ENCODE measurements around the gene WWOX.

Gene WWOX

GRCh38 chr16:78686601-78687000 is 587.1 kb downstream of the WWOX start:
- Histone ChIP-seq H2BK12ac (ENCODE audit: low read length) (no peak overlapping the region), H3K27me3 (ENCODE audit: insufficient read depth, low read length) (no peaks in the 10 kb centered on the region), H3K4me1 (ENCODE audit: control insufficient read depth in 1 of 2, insufficient read depth in 2 of 2, low read length in 2 of 2) (peaks cover 7 to 10% of the 10 kb centered on the region in 2 experiments), H3K23ac (ENCODE audit: low read length) (no peak overlapping the region), H4K8ac (ENCODE audit: low read depth, low read length) (no peak overlapping the region), H3K4ac (ENCODE audit: low read depth, low read length) (no peak overlapping the region), H3K4me2 (ENCODE audit: low read length) (no peak overlapping the region), H4K91ac (ENCODE audit: low read depth, low read length) (no peak overlapping the region), H2BK120ac (ENCODE audit: insufficient read depth, low read length, poor library complexity) (no peak overlapping the region), H3K18ac (ENCODE audit: low read length) (no peak overlapping the region), H3K14ac (ENCODE audit: low read length) (no peak overlapping the region), H2AFZ (ENCODE audit: insufficient read depth, low read length, poor library complexity) (no peak overlapping the region), H3K9me3 (ENCODE audit: insufficient read depth, low read depth, low read length) (no peaks in the 10 kb centered on the region), H3K4me3 (ENCODE audit: low read depth, low read length) (no peak overlapping the region), H2BK5ac (ENCODE audit: low read depth, low read length, poor library complexity) (no peak overlapping the region), H4K12ac (ENCODE audit: low read depth, low read length) (no peak overlapping the region), H3K27ac (ENCODE audit: low read depth, low read length) (no peak overlapping the region), H3K36me3 (ENCODE audit: control insufficient read depth in 1 of 2, insufficient read depth in 2 of 2, low read length in 2 of 2) (no peaks in the 10 kb centered on the region), H3K79me1 (ENCODE audit: low read length) (peaks cover 2% of the 10 kb centered on the region), H2AK5ac (ENCODE audit: low read length) (no peak overlapping the region), H3K79me2 (ENCODE audit: control insufficient read depth, insufficient read depth, low read length, poor library complexity) (no peaks in the 10 kb centered on the region), H3K9ac (ENCODE audit: low read length) (no peak overlapping the region)
- DNase-seq, result no peak
- no CpG with 5 or more reads among the region's 5 CpGs for WGBS (ENCODE audit: extremely low coverage, insufficient coverage, insufficient read length)

GRCh38 chr16:78689028-78689427 is 589.6 kb downstream of the WWOX start:
- Histone ChIP-seq H3K9me3 (ENCODE audit: insufficient read depth, low read depth, low read length) (no peaks in the 10 kb centered on the region), H2BK12ac (ENCODE audit: low read length) (no peak overlapping the region), H2BK120ac (ENCODE audit: insufficient read depth, low read length, poor library complexity) (no peak overlapping the region), H3K36me3 (ENCODE audit: control insufficient read depth in 1 of 2, insufficient read depth in 2 of 2, low read length in 2 of 2) (no peaks in the 10 kb centered on the region), H3K4ac (ENCODE audit: low read depth, low read length) (no peak overlapping the region), H3K27me3 (ENCODE audit: insufficient read depth, low read length) (no peaks in the 10 kb centered on the region), H3K79me2 (ENCODE audit: control insufficient read depth, insufficient read depth, low read length, poor library complexity) (no peaks in the 10 kb centered on the region), H2AK5ac (ENCODE audit: low read length) (no peak overlapping the region), H3K4me3 (ENCODE audit: low read depth, low read length) (no peak overlapping the region), H4K12ac (ENCODE audit: low read depth, low read length) (no peak overlapping the region), H4K91ac (ENCODE audit: low read depth, low read length) (no peak overlapping the region), H2AFZ (ENCODE audit: insufficient read depth, low read length, poor library complexity) (no peak overlapping the region), H3K18ac (ENCODE audit: low read length) (no peak overlapping the region), H3K4me1 (ENCODE audit: control insufficient read depth in 1 of 2, insufficient read depth in 2 of 2, low read length in 2 of 2) (peaks cover 4 to 5% of the 10 kb centered on the region in 2 experiments), H3K9ac (ENCODE audit: low read length) (no peak overlapping the region), H3K4me2 (ENCODE audit: low read length) (no peak overlapping the region), H2BK5ac (ENCODE audit: low read depth, low read length, poor library complexity) (no peak overlapping the region), H3K27ac (ENCODE audit: low read depth, low read length) (no peak overlapping the region), H3K79me1 (ENCODE audit: low read length) (peaks cover 2% of the 10 kb centered on the region), H3K23ac (ENCODE audit: low read length) (no peak overlapping the region), H3K14ac (ENCODE audit: low read length) (no peak overlapping the region), H4K8ac (ENCODE audit: low read depth, low read length) (no peak overlapping the region)
- DNase-seq, result no peak
- no CpG with 5 or more reads among the region's 2 CpGs for WGBS (ENCODE audit: extremely low coverage, insufficient coverage, insufficient read length)

- H3K36me3 ChIP-seq (ENCODE audit: control insufficient read depth in 1 of 2, insufficient read depth in 2 of 2, low read length in 2 of 2), result no peaks in the 10 kb centered on the region
- no peak overlapping the region for H3K4ac ChIP-seq (ENCODE audit: low read depth, low read length)
- H2BK120ac ChIP-seq (ENCODE audit: insufficient read depth, low read length, poor library complexity), result no peak overlapping the region
- no peak overlapping the region for H3K4me2 ChIP-seq (ENCODE audit: low read length)
- H3K9me3 ChIP-seq (ENCODE audit: insufficient read depth, low read depth, low read length), result no peaks in the 10 kb centered on the region
- H3K27me3 ChIP-seq (ENCODE audit: insufficient read depth, low read length), result no peaks in the 10 kb centered on the region
- H3K79me1 ChIP-seq (ENCODE audit: low read length), result no peaks in the 10 kb centered on the region
- H2AK5ac ChIP-seq (ENCODE audit: low read length), result no peak overlapping the region
- H2BK5ac ChIP-seq (ENCODE audit: low read depth, low read length, poor library complexity), result no peak overlapping the region
- H3K14ac ChIP-seq (ENCODE audit: low read length), result no peak overlapping the region
- H2AFZ ChIP-seq (ENCODE audit: insufficient read depth, low read length, poor library complexity), result no peak overlapping the region
- H3K9ac ChIP-seq (ENCODE audit: low read length), result no peak overlapping the region
- H4K91ac ChIP-seq (ENCODE audit: low read depth, low read length), result no peak overlapping the region
- H3K79me2 ChIP-seq (ENCODE audit: control insufficient read depth, insufficient read depth, low read length, poor library complexity), result no peaks in the 10 kb centered on the region
- no peak overlapping the region for H3K23ac ChIP-seq (ENCODE audit: low read length)
- H3K27ac ChIP-seq (ENCODE audit: low read depth, low read length), result no peak overlapping the region
- no peaks in the 10 kb centered on the region for H3K4me1 ChIP-seq (ENCODE audit: control insufficient read depth in 1 of 2, insufficient read depth in 2 of 2, low read length in 2 of 2)
- H3K4me3 ChIP-seq (ENCODE audit: low read depth, low read length), result no peak overlapping the region
- no peak overlapping the region for H4K12ac ChIP-seq (ENCODE audit: low read depth, low read length)
- H3K18ac ChIP-seq (ENCODE audit: low read length), result no peak overlapping the region
- H2BK12ac ChIP-seq (ENCODE audit: low read length), result no peak overlapping the region
- H4K8ac ChIP-seq (ENCODE audit: low read depth, low read length), result no peak overlapping the region
- no peak for DNase-seq
Measured at GRCh38 chr16:78689536-78689935, 590.1 kb downstream of the WWOX start.

- WGBS (ENCODE audit: extremely low coverage, insufficient coverage, insufficient read length), result no CpG with 5 or more reads among the region's 4 CpGs
- Histone ChIP-seq H4K12ac (ENCODE audit: low read depth, low read length) (no peak overlapping the region), H2BK120ac (ENCODE audit: insufficient read depth, low read length, poor library complexity) (no peak overlapping the region), H2BK12ac (ENCODE audit: low read length) (no peak overlapping the region), H3K9ac (ENCODE audit: low read length) (no peak overlapping the region), H3K9me3 (ENCODE audit: insufficient read depth, low read depth, low read length) (no peaks in the 10 kb centered on the region), H3K36me3 (ENCODE audit: control insufficient read depth in 1 of 2, insufficient read depth in 2 of 2, low read length in 2 of 2) (no peaks in the 10 kb centered on the region), H3K23ac (ENCODE audit: low read length) (no peak overlapping the region), H3K4ac (ENCODE audit: low read depth, low read length) (no peak overlapping the region), H2AFZ (ENCODE audit: insufficient read depth, low read length, poor library complexity) (no peak overlapping the region), H3K79me2 (ENCODE audit: control insufficient read depth, insufficient read depth, low read length, poor library complexity) (no peaks in the 10 kb centered on the region), H3K27me3 (ENCODE audit: insufficient read depth, low read length) (no peaks in the 10 kb centered on the region), H3K27ac (ENCODE audit: low read depth, low read length) (no peak overlapping the region), H3K4me1 (ENCODE audit: control insufficient read depth in 1 of 2, insufficient read depth in 2 of 2, low read length in 2 of 2) (no peaks in the 10 kb centered on the region), H4K91ac (ENCODE audit: low read depth, low read length) (no peak overlapping the region), H3K18ac (ENCODE audit: low read length) (no peak overlapping the region), H2BK5ac (ENCODE audit: low read depth, low read length, poor library complexity) (no peak overlapping the region), H3K79me1 (ENCODE audit: low read length) (no peaks in the 10 kb centered on the region), H3K4me3 (ENCODE audit: low read depth, low read length) (no peak overlapping the region), H2AK5ac (ENCODE audit: low read length) (no peak overlapping the region), H3K14ac (ENCODE audit: low read length) (no peak overlapping the region), H4K8ac (ENCODE audit: low read depth, low read length) (no peak overlapping the region), H3K4me2 (ENCODE audit: low read length) (no peak overlapping the region)
- DNase-seq, result no peak
Measured at GRCh38 chr16:78690510-78690909, 591.1 kb downstream of the WWOX start.
